ENCODE measurements around the gene RBBP4.
"Not testable (repeated sequence)": the region's sequence is repeated elsewhere in the genome, so short reads cannot be mapped to it uniquely, and the experiment has no call there.

The RBBP4 gene

GRCh38 chr1:32642292-32642827, 8.6 kb upstream of the RBBP4 start:
- DNase-seq: not testable (repeated sequence)

GRCh38 chr1:32644426-32644825, 6.6 kb upstream of the RBBP4 start:
- DNase-seq: no peak

- no peak for DNase-seq
Observed at GRCh38 chr1:32647308-32648134, 3.5 kb upstream of the RBBP4 start.

GRCh38 chr1:32650248-32650751, 708 bp upstream of the RBBP4 start, which contains the start of gene ZBTB8OS:
TSS of gene ZBTB8OS (minus strand) at chr1:32650550. CDS start at chr1:32650529, 21 bp downstream.
- peak; percentile 95 for DNase-seq

- no peak for DNase-seq
Observed at GRCh38 chr1:32651461-32652073, 559 bp downstream of the RBBP4 start.

- DNase-seq: no peak
Observed at GRCh38 chr1:32652244-32652962, 1.4 kb downstream of the RBBP4 start.

- no peak for DNase-seq
Observed at GRCh38 chr1:32659581-32659980, 8.6 kb downstream of the RBBP4 start.

- DNase-seq: no peak
Observed at GRCh38 chr1:32665915-32666314, 14.9 kb downstream of the RBBP4 start.

- peak; percentile 27 for DNase-seq
Observed at GRCh38 chr1:32666901-32667566, 16.0 kb downstream of the RBBP4 start.

- not testable (repeated sequence) for DNase-seq
Observed at GRCh38 chr1:32668716-32669115, 17.7 kb downstream of the RBBP4 start.

- no peak for DNase-seq
Observed at GRCh38 chr1:32676945-32677344, 25.9 kb downstream of the RBBP4 start.

GRCh38 chr1:32679993-32680392, 29.0 kb downstream of the RBBP4 start:
- not testable (repeated sequence) for DNase-seq

- DNase-seq: no peak
Observed at GRCh38 chr1:32680642-32681041, 29.6 kb downstream of the RBBP4 start.

- no peak for DNase-seq
Observed at GRCh38 chr1:32681509-32681908, 30.5 kb downstream of the RBBP4 start.

GRCh38 chr1:32681999-32682398, 31.0 kb downstream of the RBBP4 start:
- no peak for DNase-seq

- no peak for DNase-seq
Observed at GRCh38 chr1:32683397-32683796, 32.4 kb downstream of the RBBP4 start.

GRCh38 chr1:32684167-32684811, 33.3 kb downstream of the RBBP4 start:
- no peak for DNase-seq

GRCh38 chr1:32685498-32685897, 34.5 kb downstream of the RBBP4 start:
- DNase-seq: no peak

GRCh38 chr1:32686387-32686786, 35.4 kb downstream of the RBBP4 start:
- no peak for DNase-seq

- DNase-seq: no peak
Observed at GRCh38 chr1:32693455-32694174, 42.6 kb downstream of the RBBP4 start.

All from kidney glomerular epithelial cell (primary cell).